Nephron (organoid): Measurements from ENCODE around the gene DNAJC5G.
"Not testable (repeated sequence)": the region's sequence is repeated elsewhere in the genome, so short reads cannot be mapped to it uniquely, and the experiment has no call there.

ENCODE experiments used
- H3K27ac Mint-ChIP-seq, 3 experiments: 2 replicates each; pipeline ENCODE4 v1.8.0; 2020; ENCODE audit warnings: mixed read lengths in 3 of 3, mild to moderate bottlenecking in 2 of 3, moderate library complexity in 1 of 3
- H3K27me3 Mint-ChIP-seq: 2 replicates; pipeline ENCODE4 v1.8.0; 2021; ENCODE audit warnings: low read depth, mild to moderate bottlenecking, moderate library complexity, mixed read lengths
- H3K36me3 Mint-ChIP-seq: 2 replicates; pipeline ENCODE4 v1.8.0; 2020; ENCODE audit warnings: low read depth, mixed read lengths
- H3K4me1 Mint-ChIP-seq: 2 replicates; pipeline ENCODE4 v1.8.0; 2020; ENCODE audit warnings: mixed read lengths
- H3K4me3 Mint-ChIP-seq, 3 experiments: 2 replicates each; pipeline ENCODE4 v1.8.0; 2020; ENCODE audit warnings: mild to moderate bottlenecking in 3 of 3, mixed read lengths in 3 of 3, moderate library complexity in 2 of 3
- H3K9me3 Mint-ChIP-seq: 2 replicates; pipeline ENCODE4 v1.8.0; 2020; ENCODE audit warnings: mixed read lengths
- TF ChIP-seq, protein P1 (sequence below), 3 experiments: fragments of 200-600 bp; sonication (generic); IDR thresholded peaks; one replicate each; pipeline ENCODE4 v1.5.0; 2021; ENCODE audit warnings: antibody characterized with exemption in 3 of 3; ENCODE audit not compliant: unreplicated experiment in 3 of 3

DNAJC5G gene

DNA sequence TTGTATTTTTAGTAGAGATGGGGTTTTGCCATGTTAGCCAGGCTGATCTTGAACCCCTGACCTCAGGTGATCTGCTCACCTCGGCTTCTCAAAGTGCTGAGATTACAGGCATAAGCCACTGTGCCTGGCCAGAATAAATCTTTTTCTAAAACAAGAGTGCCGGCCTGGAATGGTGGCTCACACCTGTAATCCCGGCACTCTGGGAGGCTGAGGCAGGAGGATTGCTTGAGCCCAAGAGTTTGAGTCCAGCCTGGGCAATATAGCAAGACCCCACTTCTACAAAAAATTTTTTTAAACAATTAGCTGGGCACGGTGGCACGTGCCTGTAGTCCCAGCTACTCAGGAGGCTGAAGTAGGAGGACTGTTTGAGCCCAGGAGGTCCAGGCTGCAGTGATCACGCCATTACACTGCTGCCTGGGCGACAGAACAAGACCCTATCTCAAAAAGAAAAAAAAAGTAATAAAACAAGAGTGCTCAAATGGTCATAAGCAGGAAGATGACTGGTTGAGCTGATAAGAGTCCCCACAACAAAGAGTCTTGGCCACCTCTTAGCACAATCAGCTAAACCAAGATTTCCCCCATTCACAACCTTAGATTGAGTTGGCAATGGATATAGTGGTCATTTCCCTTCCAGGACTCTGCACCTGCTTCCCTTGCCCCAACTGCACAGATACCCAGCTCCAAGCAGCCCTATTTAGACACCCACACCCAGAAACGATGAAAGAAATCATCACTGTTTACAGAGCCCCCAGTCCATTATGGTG is 38.8 kb downstream of the DNAJC5G start:
- Mint-ChIP-seq H3K4me1 (no peaks in the 10 kb centered on the region), H3K4me3 (no peak overlapping the region), H3K36me3 (peaks cover 20% of the 10 kb centered on the region), H3K27me3 (peaks cover 13% of the 10 kb centered on the region), H3K27ac (no peak overlapping the region), H3K9me3 (no peaks in the 10 kb centered on the region)
- TF ChIP-seq, protein P1, sequence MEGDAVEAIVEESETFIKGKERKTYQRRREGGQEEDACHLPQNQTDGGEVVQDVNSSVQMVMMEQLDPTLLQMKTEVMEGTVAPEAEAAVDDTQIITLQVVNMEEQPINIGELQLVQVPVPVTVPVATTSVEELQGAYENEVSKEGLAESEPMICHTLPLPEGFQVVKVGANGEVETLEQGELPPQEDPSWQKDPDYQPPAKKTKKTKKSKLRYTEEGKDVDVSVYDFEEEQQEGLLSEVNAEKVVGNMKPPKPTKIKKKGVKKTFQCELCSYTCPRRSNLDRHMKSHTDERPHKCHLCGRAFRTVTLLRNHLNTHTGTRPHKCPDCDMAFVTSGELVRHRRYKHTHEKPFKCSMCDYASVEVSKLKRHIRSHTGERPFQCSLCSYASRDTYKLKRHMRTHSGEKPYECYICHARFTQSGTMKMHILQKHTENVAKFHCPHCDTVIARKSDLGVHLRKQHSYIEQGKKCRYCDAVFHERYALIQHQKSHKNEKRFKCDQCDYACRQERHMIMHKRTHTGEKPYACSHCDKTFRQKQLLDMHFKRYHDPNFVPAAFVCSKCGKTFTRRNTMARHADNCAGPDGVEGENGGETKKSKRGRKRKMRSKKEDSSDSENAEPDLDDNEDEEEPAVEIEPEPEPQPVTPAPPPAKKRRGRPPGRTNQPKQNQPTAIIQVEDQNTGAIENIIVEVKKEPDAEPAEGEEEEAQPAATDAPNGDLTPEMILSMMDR (IDR thresholded peaks at IDR 0.05; ENCODE audit: unreplicated experiment in 3 of 3): no peak

DNA sequence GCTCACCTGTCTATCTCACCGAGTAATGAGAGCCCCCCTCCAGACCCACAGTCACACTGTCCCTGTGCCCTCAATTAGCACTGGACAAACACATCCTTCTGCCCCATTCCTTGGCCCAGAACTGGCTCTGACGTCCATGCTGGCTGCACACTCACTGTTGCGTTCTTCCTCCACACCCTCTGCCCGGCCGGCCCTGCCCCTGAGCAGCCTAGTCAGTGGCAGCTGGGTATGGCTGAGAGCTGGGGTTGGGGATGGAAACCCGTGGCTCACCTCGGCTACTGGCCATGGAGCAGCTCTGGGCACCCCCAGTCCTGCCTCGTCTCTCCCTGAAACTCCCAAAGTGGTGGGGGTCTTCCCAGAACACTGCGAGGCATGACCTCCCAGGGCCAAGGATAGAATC is 39.5 kb downstream of the DNAJC5G start:
- no peak overlapping the region for H3K4me3 Mint-ChIP-seq
- peaks cover 10% of the 10 kb centered on the region for H3K27me3 Mint-ChIP-seq
- TF ChIP-seq, protein P1 (IDR thresholded peaks at IDR 0.05; ENCODE audit: unreplicated experiment in 3 of 3): no peak
- peaks cover 17% of the 10 kb centered on the region for H3K36me3 Mint-ChIP-seq
- no peak overlapping the region for H3K27ac Mint-ChIP-seq
- H3K4me1 Mint-ChIP-seq: no peaks in the 10 kb centered on the region
- no peaks in the 10 kb centered on the region for H3K9me3 Mint-ChIP-seq

DNA sequence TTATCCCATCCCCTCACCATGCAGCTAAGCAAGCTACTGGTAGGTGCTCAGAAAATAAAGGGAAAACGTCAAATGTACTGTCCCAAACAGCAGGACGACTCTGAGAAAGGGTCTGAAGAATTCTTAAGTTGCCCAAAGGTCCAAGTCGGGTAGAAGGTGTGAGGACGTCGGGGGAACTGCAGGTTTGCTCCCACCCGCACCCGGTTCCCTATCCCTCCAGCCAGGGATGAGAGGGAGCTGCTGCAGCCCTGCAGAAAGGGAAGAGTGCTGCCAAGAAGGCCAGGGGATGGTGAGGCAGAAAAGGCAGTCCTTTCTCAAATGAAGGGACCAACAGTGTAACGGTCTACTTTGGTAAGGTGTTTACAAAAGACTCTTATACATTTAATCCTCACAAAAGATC is 39.9 kb downstream of the DNAJC5G start:
- Mint-ChIP-seq H3K4me3 (no peak overlapping the region), H3K27ac (no peak overlapping the region), H3K4me1 (no peaks in the 10 kb centered on the region), H3K36me3 (peaks cover 14% of the 10 kb centered on the region), H3K27me3 (peaks cover 6% of the 10 kb centered on the region), H3K9me3 (no peaks in the 10 kb centered on the region)
- TF ChIP-seq, protein P1 (IDR thresholded peaks at IDR 0.05; ENCODE audit: unreplicated experiment in 3 of 3): no peak

DNA sequence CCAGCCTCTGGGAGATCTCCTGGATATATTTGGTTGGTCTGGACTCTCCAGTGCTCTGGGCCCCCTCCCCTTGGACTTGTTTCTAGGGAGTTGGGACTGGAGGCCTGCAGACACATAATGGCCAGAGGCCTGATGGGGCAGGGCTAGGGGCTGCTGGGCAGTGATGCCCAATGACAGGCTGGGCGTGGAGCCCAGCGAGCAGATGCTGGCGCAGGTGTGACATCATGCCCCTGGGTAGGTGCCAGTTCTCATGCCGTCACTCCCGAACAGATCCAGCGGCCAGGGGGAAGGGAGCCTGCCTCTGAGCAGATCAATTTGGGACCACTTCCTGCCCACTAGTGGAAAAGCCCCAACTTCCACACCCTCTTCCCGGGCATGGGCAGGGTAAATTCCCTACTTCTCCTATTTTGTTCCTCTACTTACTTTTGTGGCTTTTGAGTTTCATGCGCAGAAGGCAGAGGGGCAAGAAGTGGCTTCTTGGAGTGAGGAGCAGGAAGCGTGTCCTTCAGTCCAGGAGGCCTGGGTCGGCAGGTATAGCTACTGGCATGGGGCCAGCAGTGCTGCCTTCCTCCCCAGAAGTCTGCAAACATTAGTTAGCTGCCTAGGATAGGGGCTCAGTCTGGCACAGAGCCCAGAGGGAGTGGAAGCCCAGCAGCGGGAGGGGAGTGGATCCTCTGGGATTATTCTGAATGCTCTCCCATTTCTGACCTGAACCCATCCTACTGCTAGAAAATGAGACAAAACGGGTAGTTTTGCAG is 41.6 kb downstream of the DNAJC5G start:
- no peak overlapping the region for H3K27ac Mint-ChIP-seq
- no peak overlapping the region for H3K4me3 Mint-ChIP-seq
- H3K36me3 Mint-ChIP-seq: peaks cover 5% of the 10 kb centered on the region
- TF ChIP-seq, protein P1 (IDR thresholded peaks at IDR 0.05; ENCODE audit: unreplicated experiment in 3 of 3): no peak
- peaks cover 6% of the 10 kb centered on the region for H3K27me3 Mint-ChIP-seq
- H3K9me3 Mint-ChIP-seq: no peaks in the 10 kb centered on the region
- no peaks in the 10 kb centered on the region for H3K4me1 Mint-ChIP-seq

DNA sequence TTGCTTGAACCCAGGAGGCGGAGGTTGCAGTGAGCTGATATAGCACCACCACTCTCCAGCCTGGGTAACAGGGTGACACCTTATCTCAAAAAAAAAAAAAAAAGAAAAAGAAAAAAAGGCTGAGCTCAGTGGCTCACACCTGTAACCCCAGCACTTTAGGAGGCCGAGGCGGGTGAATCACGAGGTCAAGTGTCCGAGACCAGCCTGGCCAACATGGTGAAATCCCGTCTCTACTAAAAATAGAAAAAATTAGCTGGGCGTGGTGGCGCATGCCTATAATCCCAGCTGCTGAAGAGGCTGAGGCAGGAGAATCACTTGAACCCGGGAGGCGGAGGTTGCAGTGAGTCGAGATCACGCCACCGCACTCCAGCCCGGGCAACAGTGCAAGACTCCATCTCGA is 44.6 kb downstream of the DNAJC5G start:
- H3K4me3 Mint-ChIP-seq, H3K4me1 Mint-ChIP-seq, H3K27me3 Mint-ChIP-seq, H3K27ac Mint-ChIP-seq, H3K36me3 Mint-ChIP-seq, H3K9me3 Mint-ChIP-seq: not testable (repeated sequence)

DNA sequence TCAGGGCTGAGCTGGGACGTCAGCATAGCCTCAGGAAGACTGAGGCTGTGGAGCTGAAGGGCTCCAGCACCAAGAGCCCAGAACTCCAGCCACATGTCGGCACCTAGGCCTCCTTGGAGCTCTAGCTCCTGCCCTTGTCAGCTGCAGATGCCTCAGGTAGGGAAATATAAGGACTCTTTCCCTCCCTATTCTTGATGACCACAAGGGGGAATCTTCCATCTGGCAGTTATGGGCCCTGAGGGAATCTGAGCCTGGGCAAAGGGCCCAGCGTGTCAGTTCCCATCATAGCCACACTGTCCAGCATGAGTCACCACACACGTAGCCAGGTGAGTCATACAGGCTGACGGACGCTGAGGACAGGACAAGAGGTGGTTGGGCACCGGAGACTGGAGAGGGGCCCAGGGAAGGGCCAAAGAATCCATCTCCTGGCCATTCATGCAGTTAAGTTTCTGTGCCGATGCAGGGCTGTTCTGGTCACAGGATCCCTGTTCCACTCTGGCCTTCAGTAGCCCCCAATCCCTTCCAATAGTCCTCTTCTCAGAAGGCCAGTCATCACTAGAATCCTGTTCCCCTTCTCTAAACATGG is 45.8 kb downstream of the DNAJC5G start:
- Mint-ChIP-seq H3K4me3 (peak overlapping the region; percentile 91 to 97 (median 91)), H3K9me3 (no peaks in the 10 kb centered on the region), H3K4me1 (peaks cover 7% of the 10 kb centered on the region), H3K27me3 (no peaks in the 10 kb centered on the region), H3K36me3 (peaks cover 10% of the 10 kb centered on the region), H3K27ac (peak overlapping the region in 1 of 3 experiments; percentile 80)
- TF ChIP-seq, protein P1 (IDR thresholded peaks at IDR 0.05; ENCODE audit: unreplicated experiment in 3 of 3): no peak
